ENCODE measurements around the gene LHPP.

GRCh38 chr10:124418726-124419501, 42.7 kb upstream of the LHPP start, which contains the start of gene OAT:
- TF ChIP-seq POLR2A (IDR thresholded peaks at IDR 0.05): peak in 2 of 4 donors; percentile 82 to 90
- TF ChIP-seq, protein P1, sequence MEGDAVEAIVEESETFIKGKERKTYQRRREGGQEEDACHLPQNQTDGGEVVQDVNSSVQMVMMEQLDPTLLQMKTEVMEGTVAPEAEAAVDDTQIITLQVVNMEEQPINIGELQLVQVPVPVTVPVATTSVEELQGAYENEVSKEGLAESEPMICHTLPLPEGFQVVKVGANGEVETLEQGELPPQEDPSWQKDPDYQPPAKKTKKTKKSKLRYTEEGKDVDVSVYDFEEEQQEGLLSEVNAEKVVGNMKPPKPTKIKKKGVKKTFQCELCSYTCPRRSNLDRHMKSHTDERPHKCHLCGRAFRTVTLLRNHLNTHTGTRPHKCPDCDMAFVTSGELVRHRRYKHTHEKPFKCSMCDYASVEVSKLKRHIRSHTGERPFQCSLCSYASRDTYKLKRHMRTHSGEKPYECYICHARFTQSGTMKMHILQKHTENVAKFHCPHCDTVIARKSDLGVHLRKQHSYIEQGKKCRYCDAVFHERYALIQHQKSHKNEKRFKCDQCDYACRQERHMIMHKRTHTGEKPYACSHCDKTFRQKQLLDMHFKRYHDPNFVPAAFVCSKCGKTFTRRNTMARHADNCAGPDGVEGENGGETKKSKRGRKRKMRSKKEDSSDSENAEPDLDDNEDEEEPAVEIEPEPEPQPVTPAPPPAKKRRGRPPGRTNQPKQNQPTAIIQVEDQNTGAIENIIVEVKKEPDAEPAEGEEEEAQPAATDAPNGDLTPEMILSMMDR (IDR thresholded peaks at IDR 0.05): peak in 1 of 7 experiments; percentile 7
- peak; percentile 98 to 99 (median 99) for TF ChIP-seq POLR2AphosphoS5 (IDR thresholded peaks at IDR 0.05)
